Activated naive CD4-positive, alpha-beta T cell treated with anti-CD3 and anti-CD28 coated beads, Interleukin-2, amount 50 U/mL, for 16 hours (primary cell): Measurements from ENCODE around the gene SOX21.
A peak's percentile ranks its signal among the peaks of the same experiment; 100 is the strongest.

Experiments used
- DNase-seq: peaks from one replicate; pipeline ENCODE4 v3.0.0-alpha.2; 2020

SOX21 gene

GRCh38 chr13:94674609-94675348 lies 37.6 kb downstream of the SOX21 start:
- peak; percentile 55 for DNase-seq

DNA sequence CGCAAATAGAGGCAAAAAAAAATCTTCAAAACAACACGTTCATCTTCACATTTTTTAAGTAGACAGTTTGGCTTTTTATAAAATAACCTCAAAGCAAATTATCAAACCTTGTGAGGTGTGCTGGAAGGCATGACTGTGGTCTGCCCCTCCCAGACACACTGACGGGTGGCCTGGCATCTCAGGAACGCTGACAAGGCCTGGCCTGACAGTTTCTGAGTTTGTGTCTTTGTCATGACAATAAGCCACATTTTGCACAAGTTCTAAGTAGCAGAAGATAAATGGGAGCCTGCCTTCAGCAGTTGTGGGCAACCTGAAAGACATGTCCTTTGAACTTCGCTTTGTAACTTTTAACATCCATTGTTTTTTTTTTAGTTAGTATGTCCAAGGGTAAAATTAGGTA lies 38.5 kb downstream of the SOX21 start:
- no peak for DNase-seq

DNA sequence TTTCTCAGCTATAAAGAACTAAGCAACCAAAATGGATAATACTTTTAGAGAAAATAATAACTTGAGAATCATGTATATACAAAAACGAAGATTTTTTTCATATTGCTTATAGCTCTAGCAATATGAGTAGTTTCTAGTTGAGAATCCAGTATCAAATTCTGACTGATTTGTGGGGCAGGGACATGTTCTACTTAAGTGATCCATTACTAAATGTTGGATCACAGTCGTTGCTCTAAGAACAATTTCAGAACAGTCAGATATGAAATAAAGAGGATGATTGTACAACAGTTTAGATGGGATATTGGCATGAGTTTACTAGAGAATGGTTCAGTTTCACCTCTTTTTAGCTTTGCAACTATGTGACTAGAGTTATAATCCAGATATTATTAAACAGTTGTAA lies 39.9 kb downstream of the SOX21 start:
- no peak for DNase-seq

- DNase-seq, result no peak
Measured at GRCh38 chr13:94667190-94667589, 45.2 kb downstream of the SOX21 start.

- no peak for DNase-seq
Measured at GRCh38 chr13:94666065-94666464, 46.3 kb downstream of the SOX21 start.

- no peak for DNase-seq
Measured at GRCh38 chr13:94664889-94665288, 47.5 kb downstream of the SOX21 start.

DNA sequence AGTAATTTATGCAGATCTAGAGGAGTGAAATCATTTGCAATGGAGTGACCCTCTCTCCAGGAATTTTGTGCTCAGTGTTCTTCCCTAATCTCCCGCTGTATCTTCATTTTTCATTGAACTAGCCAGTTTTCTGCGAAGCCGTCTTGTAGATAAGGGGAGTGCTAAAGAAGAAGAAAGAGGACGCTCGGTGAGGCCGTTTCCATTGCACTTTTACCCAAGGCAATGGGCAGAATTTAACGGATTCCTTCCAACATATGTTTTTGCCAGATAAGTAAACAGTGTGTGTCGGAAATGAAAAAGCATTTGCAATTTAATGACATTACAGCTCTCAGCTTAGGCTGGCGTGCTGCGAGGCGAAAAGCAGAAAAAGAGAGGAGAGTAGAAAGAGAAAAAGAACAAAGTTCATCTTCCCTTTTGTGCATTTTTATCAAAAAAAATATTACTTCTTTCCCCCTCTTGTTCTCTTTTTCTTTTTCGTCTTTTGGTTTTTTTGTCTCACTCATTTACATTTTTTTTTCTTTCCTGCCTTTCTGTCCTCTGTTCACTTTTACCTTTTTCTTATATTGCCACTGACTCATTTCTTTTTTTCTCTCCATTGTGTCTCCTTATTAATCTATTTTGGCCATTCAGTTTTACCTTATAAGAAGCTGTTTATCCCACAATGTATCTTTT lies 49.9 kb downstream of the SOX21 start:
- no peak for DNase-seq

DNA sequence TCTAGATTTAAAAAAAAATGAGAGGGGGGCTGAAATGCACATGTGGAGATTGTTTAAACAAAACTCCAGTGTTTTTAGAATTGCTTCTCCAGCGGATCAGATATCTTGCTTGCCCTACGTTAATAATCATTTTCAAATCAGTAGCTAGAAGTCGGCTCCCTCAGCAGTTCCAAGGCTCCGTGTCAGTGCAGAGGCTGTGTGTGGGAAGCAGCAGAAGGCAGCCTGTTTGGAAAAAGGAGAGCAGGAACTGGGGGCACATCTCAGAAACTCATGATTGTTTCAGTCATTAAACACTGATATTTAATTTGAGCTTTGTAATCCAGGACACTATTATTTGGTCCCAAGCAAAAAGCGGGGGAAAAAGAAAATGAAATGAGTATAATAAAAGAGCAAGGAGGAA lies 50.9 kb downstream of the SOX21 start:
- no peak for DNase-seq

DNA sequence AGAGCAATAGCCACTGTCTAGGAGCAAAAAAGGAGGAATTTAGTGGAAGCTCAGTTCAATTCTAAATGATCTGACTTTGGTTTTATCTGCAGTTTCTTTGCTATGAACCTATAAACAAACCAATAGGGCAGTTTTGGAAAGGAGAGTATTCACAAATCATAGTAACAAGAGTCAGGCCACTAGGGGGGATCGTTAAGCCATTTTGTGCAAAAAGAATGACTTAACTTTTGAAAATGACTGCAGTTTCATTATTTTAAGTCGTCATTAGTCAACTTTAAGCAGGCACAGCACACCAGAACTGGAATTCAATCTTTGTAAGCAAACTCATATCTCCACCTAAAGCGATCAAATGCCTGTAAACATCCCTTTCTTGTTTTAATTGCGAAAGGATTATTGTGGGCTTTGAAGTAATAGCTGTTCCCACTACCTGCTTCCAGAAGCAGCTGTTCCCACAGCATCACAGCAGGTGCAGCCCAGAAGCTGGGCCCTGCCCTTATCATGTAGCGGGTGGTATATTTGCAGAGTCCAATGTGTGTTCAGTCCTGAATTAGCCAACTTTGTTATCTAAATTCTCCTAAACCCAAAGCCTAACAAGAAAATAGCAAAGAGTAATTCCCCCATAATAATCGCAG lies 51.5 kb downstream of the SOX21 start:
- no peak for DNase-seq
